Esophagus squamous epithelium (tissue), 5 donors: ENCODE measurements around the gene GEMIN7. TPM values are rescaled to one million over a fixed set of nuclear protein-coding genes. Genes with fewer than 3 reads are reported as not detected.

ENCODE experiments used
- DNase-seq: peaks from one replicate; lab custom pipeline; 2025; lab: John Stamatoyannopoulos, UW
- H3K27ac ChIP-seq, 4 donors: fragments of 200-600 bp; sonication (generic); one replicate each; pipeline ENCODE4 v1.5.1; 2016 to 2019; ENCODE audit warnings: mild to moderate bottlenecking in 1 of 4
- H3K27me3 ChIP-seq, 4 donors: fragments of 200-600 bp; sonication (generic); 1 replicate in 3 of 4; 2 replicates in 1 of 4; pipeline versions ENCODE4 v1.5.1 to v1.6.0; 2017 to 2021; ENCODE audit warnings: antibody characterized with exemption in 1 of 4
- H3K36me3 ChIP-seq, 3 donors: fragments of 200-600 bp; sonication (generic); one replicate each; pipeline ENCODE4 v1.5.1; 2016 to 2019
- H3K4me1 ChIP-seq, 3 donors: fragments of 200-600 bp; sonication (generic); one replicate each; pipeline ENCODE4 v1.5.1; 2017 to 2019
- H3K4me3 ChIP-seq, 4 donors: fragments of 200-600 bp; sonication (generic); 1 replicate in 3 of 4; 2 replicates in 1 of 4; pipeline ENCODE4 v1.5.1; 2016 to 2019; ENCODE audit warnings: mild to moderate bottlenecking in 2 of 4, moderate library complexity in 1 of 4
- H3K9me3 ChIP-seq, 3 donors: fragments of 200-600 bp; sonication (generic); one replicate each; pipeline ENCODE4 v1.5.1; 2016 to 2019
- CTCF ChIP-seq, 6 experiments: fragments of 450-650 bp in 4 of 6; fragments of 200-600 bp in 2 of 6; sonication (generic) in 2 of 6; IDR thresholded peaks; one replicate each; pipeline ENCODE4 v1.5.1; 2016 to 2019; ENCODE audit warnings: antibody characterized with exemption in 6 of 6, mild to moderate bottlenecking in 4 of 6, moderate library complexity in 4 of 6
- POLR2A ChIP-seq, 4 donors: fragments of 450-650 bp; IDR thresholded peaks; one replicate each; pipeline ENCODE4 v1.6.1; 2017; ENCODE audit warnings: antibody characterized with exemption in 4 of 4, mild to moderate bottlenecking in 4 of 4, moderate library complexity in 3 of 4
- WGBS, 2 donors: methylation state at CpG; one replicate each; pipeline ENCODE4 v1.1.5; 2018; 5-methylcytosine and 5-hydroxymethylcytosine counted together
- intact Hi-C: fragments of 100-400 bp; cut with DNase I; formaldehyde crosslinking; loops from one replicate; pipeline ENCODE4 v1.15.0; 2022
- total RNA-seq, 4 donors: library from RNA; depleted of rRNA; stranded (reverse); fragments of >200 nt; gene quantifications; one replicate each; pipeline ENCODE4 v1.1.0, GENCODE V29; 2016
- donor health status: DM: yes; HTN: yes; CAD: no.

GEMIN7 gene
- total RNA-seq, 4 donors from 2014 or later: 22.3 to 28.0 (median 25.4) TPM

- 12 to 52% methylated on average over 2 of the region's 34 CpGs for WGBS, 2 donors
- Histone ChIP-seq H3K4me1 (peaks cover 44 to 100% (median 62%) of the 10 kb centered on the region in 3 donors), H3K9me3 (no peaks in the 10 kb centered on the region), H3K27me3 (no peaks in the 10 kb centered on the region), H3K27ac (peak overlapping the region in 3 of 4 donors; percentile 66 to 95 (median 77)), H3K4me3 (peak overlapping the region in 2 of 4 donors; percentile 3 to 19), H3K36me3 (peaks cover 17 to 53% (median 40%) of the 10 kb centered on the region in 3 donors)
- intact Hi-C loops: no loop called here
- no peak for TF ChIP-seq CTCF (IDR thresholded peaks at IDR 0.05)
- TF ChIP-seq POLR2A (IDR thresholded peaks at IDR 0.05): no peak
- DNase-seq: no peak
Measured at GRCh38 chr19:45071969-45072790, 6.9 kb upstream of the GEMIN7 start.

- Histone ChIP-seq H3K4me3 (peak overlapping the region; percentile 55 to 83 (median 80)), H3K9me3 (no peaks in the 10 kb centered on the region), H3K36me3 (peaks cover 8 to 26% (median 17%) of the 10 kb centered on the region in 3 donors), H3K4me1 (peaks cover 52 to 92% (median 60%) of the 10 kb centered on the region in 3 donors), H3K27me3 (no peaks in the 10 kb centered on the region), H3K27ac (peak overlapping the region; percentile 82 to 95 (median 90))
- intact Hi-C loops: no loop called here
- WGBS, 2 donors: 46 to 65% methylated on average over 5 to 10 of the region's 11 CpGs
- no peak for DNase-seq
- TF ChIP-seq CTCF (IDR thresholded peaks at IDR 0.05) (no peak), POLR2A (IDR thresholded peaks at IDR 0.05) (no peak)
Measured at GRCh38 chr19:45074744-45075300, 4.2 kb upstream of the GEMIN7 start.

GRCh38 chr19:45075301-45076028 is 3.6 kb upstream of the GEMIN7 start:
- H3K4me1 ChIP-seq: peaks cover 56 to 92% (median 62%) of the 10 kb centered on the region in 3 donors
- TF ChIP-seq CTCF (IDR thresholded peaks at IDR 0.05) (no peak), POLR2A (IDR thresholded peaks at IDR 0.05) (peak in 1 of 4 donors; percentile 68)
- no peaks in the 10 kb centered on the region for H3K9me3 ChIP-seq
- H3K27ac ChIP-seq: peak overlapping the region; percentile 82 to 95 (median 90)
- intact Hi-C loops: no loop called here
- DNase-seq: peak; percentile 83
- no peaks in the 10 kb centered on the region for H3K27me3 ChIP-seq
- H3K36me3 ChIP-seq: peaks cover 8 to 20% (median 11%) of the 10 kb centered on the region in 3 donors
- H3K4me3 ChIP-seq: peak overlapping the region; percentile 55 to 83 (median 80)
- WGBS, 2 donors: 0 to 5% methylated on average over 7 to 10 of the region's 26 CpGs

GRCh38 chr19:45076029-45076850 is 2.8 kb upstream of the GEMIN7 start, which contains the start of gene ZNF296:
TSS of gene ZNF296 (minus strand) at chr19:45076478. CDS start at chr19:45076373, 105 bp downstream.
- peak within 1 kb of the TSS; percentile 82 to 95 (median 90) for H3K27ac ChIP-seq
- intact Hi-C loops: no loop called here
- TF ChIP-seq POLR2A (IDR thresholded peaks at IDR 0.05) (peak in 3 of 4 donors; percentile 24 to 90 (median 56)), CTCF (IDR thresholded peaks at IDR 0.05) (no peak)
- 6% methylated on average over 17 to 20 of the region's 81 CpGs for WGBS, 2 donors
- H3K27me3 ChIP-seq: no peaks in the 10 kb centered on the region
- peaks cover 6 to 17% (median 8%) of the 10 kb centered on the region in 3 donors for H3K36me3 ChIP-seq
- H3K4me3 ChIP-seq: peak within 1 kb of the TSS; percentile 55 to 83 (median 80)
- no peaks in the 10 kb centered on the region for H3K9me3 ChIP-seq
- DNase-seq: peak; percentile 26
- peaks cover 51 to 92% (median 56%) of the 10 kb centered on the region in 3 donors for H3K4me1 ChIP-seq
